Body of pancreas (tissue), 4 donors: ENCODE results near the gene ACAA1. TPM values are rescaled to one million over a fixed set of nuclear protein-coding genes. Genes with fewer than 3 reads are reported as not detected.
A peak's percentile ranks its signal among the peaks of the same experiment; 100 is the strongest.

Source experiments
- ATAC-seq: fragments of 150-250 bp; one replicate; pipeline ENCODE4 v1.9.1; 2016
- DNase-seq, 4 donors: peaks; one replicate each; pipeline ENCODE4 v3.0.0-alpha.2; 2019
- H3K27ac ChIP-seq, 4 donors: fragments of 200-600 bp; sonication (generic); 1 replicate in 3 of 4; 2 replicates in 1 of 4; pipeline versions ENCODE4 v1.5.1 to v1.6.1; 2016 to 2019; ENCODE audit warnings: mild to moderate bottlenecking in 1 of 4, mixed read lengths in 1 of 4, moderate library complexity in 1 of 4
- H3K27me3 ChIP-seq, 2 donors: fragments of 200-600 bp; sonication (generic); one replicate each; pipeline ENCODE4 v1.6.0; 2016; ENCODE audit warnings: mild to moderate bottlenecking in 1 of 2
- H3K36me3 ChIP-seq, 2 donors: fragments of 200-600 bp; sonication (generic); replicated peaks in 1 of 2; 2 replicates each; pipeline ENCODE4 v1.5.1; 2016; ENCODE audit warnings: low read depth in 2 of 2; ENCODE audit not compliant: insufficient read depth in 1 of 2
- H3K4me1 ChIP-seq: fragments of 200-600 bp; sonication (generic); one replicate; pipeline ENCODE4 v1.6.0; 2016
- H3K4me3 ChIP-seq, 2 donors: fragments of 200-600 bp; sonication (generic); 1 replicate in 1 of 2; 2 replicates in 1 of 2; pipeline ENCODE4 v1.5.1; 2016 to 2019
- H3K9me3 ChIP-seq, 3 donors: fragments of 200-600 bp; sonication (generic); 1 replicate in 2 of 3; 2 replicates in 1 of 3; pipeline ENCODE4 v1.5.1; 2016
- POLR2A ChIP-seq, 3 donors: fragments of 450-650 bp; IDR thresholded peaks; one replicate each; pipeline ENCODE4 v1.6.1; 2016; ENCODE audit warnings: antibody characterized with exemption in 3 of 3, mild to moderate bottlenecking in 2 of 3
- WGBS, 2 donors: methylation state at CpG; one replicate each; pipeline ENCODE4 v1.1.5; 2017; 5-methylcytosine and 5-hydroxymethylcytosine counted together
- intact Hi-C: fragments of 100-400 bp; cut with DNase I; formaldehyde crosslinking; loops from one replicate; pipeline ENCODE4 v1.15.1; 2023
- total RNA-seq, 2 donors: library from RNA; depleted of rRNA; stranded (reverse); fragments of >200 nt; gene quantifications; one replicate each; pipeline ENCODE4 v1.1.0, GENCODE V29; 2016
- TF ChIP-seq, protein P1 (sequence below), 7 experiments: fragments of 450-650 bp in 4 of 7; fragments of 200-600 bp in 3 of 7; sonication (generic) in 3 of 7; IDR thresholded peaks; one replicate each; pipeline ENCODE4 v1.5.1; 2016 to 2019; ENCODE audit warnings: antibody characterized with exemption in 7 of 7

ACAA1 gene
- total RNA-seq, 2 donors from 2014 or later = 91.8 to 92.6 TPM

- no peaks in the 10 kb centered on the region for H3K36me3 ChIP-seq
- H3K4me1 ChIP-seq = no peaks in the 10 kb centered on the region
- H3K4me3 ChIP-seq = no peak overlapping the region
- ATAC-seq (no peak), DNase-seq (no peak)
- TF ChIP-seq, protein P1, sequence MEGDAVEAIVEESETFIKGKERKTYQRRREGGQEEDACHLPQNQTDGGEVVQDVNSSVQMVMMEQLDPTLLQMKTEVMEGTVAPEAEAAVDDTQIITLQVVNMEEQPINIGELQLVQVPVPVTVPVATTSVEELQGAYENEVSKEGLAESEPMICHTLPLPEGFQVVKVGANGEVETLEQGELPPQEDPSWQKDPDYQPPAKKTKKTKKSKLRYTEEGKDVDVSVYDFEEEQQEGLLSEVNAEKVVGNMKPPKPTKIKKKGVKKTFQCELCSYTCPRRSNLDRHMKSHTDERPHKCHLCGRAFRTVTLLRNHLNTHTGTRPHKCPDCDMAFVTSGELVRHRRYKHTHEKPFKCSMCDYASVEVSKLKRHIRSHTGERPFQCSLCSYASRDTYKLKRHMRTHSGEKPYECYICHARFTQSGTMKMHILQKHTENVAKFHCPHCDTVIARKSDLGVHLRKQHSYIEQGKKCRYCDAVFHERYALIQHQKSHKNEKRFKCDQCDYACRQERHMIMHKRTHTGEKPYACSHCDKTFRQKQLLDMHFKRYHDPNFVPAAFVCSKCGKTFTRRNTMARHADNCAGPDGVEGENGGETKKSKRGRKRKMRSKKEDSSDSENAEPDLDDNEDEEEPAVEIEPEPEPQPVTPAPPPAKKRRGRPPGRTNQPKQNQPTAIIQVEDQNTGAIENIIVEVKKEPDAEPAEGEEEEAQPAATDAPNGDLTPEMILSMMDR (IDR thresholded peaks at IDR 0.05) = no peak
- TF ChIP-seq POLR2A (IDR thresholded peaks at IDR 0.05) = no peak
- WGBS, 2 donors = 73 to 86% methylated on average over 3 of the region's 3 CpGs
- H3K9me3 ChIP-seq = no peaks in the 10 kb centered on the region
- intact Hi-C loops = no loop called here
- no peaks in the 10 kb centered on the region for H3K27me3 ChIP-seq
- H3K27ac ChIP-seq = no peak overlapping the region
Observed at GRCh38 chr3:38086496-38086895, 50.4 kb downstream of the ACAA1 start.

GRCh38 chr3:38085943-38086324 lies 51.0 kb downstream of the ACAA1 start:
- Histone ChIP-seq H3K36me3 (no peaks in the 10 kb centered on the region), H3K27ac (no peak overlapping the region), H3K27me3 (no peaks in the 10 kb centered on the region), H3K4me1 (no peaks in the 10 kb centered on the region), H3K4me3 (no peak overlapping the region), H3K9me3 (no peaks in the 10 kb centered on the region)
- 67 to 80% methylated on average over 1 of the region's 1 CpG for WGBS, 2 donors
- intact Hi-C loops = no loop called here
- no peak for TF ChIP-seq POLR2A (IDR thresholded peaks at IDR 0.05)
- TF ChIP-seq, protein P1 (IDR thresholded peaks at IDR 0.05) = no peak
- DNase-seq (no peak), ATAC-seq (no peak)

DNA sequence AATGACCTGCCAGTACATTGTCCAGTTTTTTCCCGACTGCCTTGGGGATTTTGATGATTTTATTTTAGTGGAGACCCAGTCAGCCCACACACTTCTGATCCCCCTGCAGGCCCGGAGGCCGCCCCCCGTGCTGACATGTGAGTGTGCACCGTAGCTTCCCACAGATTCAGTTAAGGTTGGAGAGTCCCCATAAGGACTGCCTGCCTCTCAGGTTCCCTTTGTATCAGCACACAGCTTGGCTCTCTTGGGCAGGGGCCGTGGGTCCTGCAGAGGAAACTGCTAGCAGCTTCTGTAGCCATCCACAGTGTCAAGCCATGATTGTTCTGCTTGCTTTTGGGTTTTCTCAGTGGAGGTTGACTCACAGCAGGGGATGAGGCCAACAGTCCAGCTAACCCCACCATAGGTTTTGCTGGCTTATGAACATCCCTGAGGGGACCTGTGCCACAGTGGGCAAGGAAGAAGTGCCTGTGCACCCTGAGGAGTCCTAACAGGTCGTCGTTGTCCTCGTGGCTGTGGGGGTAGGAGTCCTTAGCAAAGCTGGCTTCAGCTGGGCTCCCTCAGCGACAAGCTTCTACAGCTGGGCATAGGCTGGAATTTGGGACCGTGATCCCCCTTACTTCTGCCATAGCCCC lies 51.5 kb downstream of the ACAA1 start:
- DNase-seq = no peak
- ATAC-seq = no peak
- Histone ChIP-seq H3K27ac (no peak overlapping the region), H3K4me1 (no peaks in the 10 kb centered on the region), H3K36me3 (no peaks in the 10 kb centered on the region), H3K27me3 (no peaks in the 10 kb centered on the region), H3K9me3 (no peaks in the 10 kb centered on the region), H3K4me3 (no peak overlapping the region)
- 77 to 87% methylated on average over 10 to 11 of the region's 11 CpGs for WGBS, 2 donors
- TF ChIP-seq, protein P1 (IDR thresholded peaks at IDR 0.05) = no peak
- no peak for TF ChIP-seq POLR2A (IDR thresholded peaks at IDR 0.05)
- intact Hi-C loops = no loop called here

DNA sequence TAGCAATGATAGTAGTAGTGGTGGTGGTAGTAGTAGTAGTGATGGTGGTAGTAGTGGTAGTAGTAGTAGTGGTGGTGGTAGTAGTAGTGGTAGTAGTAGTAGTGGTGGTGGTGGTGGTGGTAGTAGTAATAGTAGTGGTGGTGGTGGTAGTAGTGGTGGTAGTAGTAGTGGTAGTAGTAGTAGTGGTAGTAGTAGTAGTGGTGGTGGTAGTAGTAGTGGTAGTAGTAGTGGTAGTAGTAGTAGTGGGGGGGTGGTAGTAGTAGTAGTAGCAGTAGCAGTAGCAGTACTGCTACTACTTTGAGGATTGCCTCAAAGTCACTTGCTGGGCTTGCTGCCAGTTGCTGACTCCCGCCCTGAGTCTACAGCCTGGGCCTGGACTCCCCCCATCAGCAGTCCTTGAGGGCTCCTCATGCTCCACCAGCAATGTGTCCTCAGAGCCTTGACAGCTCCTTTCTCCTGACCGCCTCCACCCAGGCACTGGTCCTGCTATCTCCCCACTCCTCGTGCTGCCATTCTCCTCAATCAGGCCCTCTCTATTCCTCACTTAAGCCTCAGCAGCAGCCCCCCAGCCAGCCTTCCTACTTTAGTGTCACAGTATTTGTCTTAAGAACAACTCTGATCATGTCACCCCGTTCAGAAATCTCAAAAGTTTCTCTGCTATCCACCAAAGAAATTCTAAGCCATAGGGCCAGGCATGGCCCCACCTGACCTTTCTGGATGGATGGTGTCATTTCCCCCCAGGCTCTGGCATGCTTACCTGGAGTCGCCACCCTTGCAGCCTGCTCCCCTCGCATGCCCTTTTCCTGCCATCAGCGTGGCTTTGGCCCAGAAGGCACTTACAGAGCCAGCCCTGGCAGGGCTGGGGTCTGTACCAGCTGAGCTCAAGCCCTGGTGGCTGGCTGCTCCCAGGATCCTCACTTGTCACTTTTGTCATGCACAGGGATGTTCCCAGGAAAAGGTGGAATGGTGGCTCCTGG lies 52.3 kb downstream of the ACAA1 start:
- DNase-seq = peak in 3 of 4 donors; percentile 11 to 27 (median 24)
- no peaks in the 10 kb centered on the region for H3K36me3 ChIP-seq
- no peaks in the 10 kb centered on the region for H3K4me1 ChIP-seq
- ATAC-seq = peak; percentile 27
- H3K27me3 ChIP-seq = no peaks in the 10 kb centered on the region
- intact Hi-C loops = no loop called here
- no peak overlapping the region for H3K4me3 ChIP-seq
- no peak for TF ChIP-seq POLR2A (IDR thresholded peaks at IDR 0.05)
- TF ChIP-seq, protein P1 (IDR thresholded peaks at IDR 0.05) = no peak
- 70 to 77% methylated on average over 5 of the region's 7 CpGs for WGBS, 2 donors
- no peaks in the 10 kb centered on the region for H3K9me3 ChIP-seq
- H3K27ac ChIP-seq = no peak overlapping the region
